Measurements from ENCODE around the gene RFX2. TPM values are rescaled to one million over a fixed set of nuclear protein-coding genes. Genes with fewer than 3 reads are reported as not detected.
"Not testable (repeated sequence)": the region's sequence is repeated elsewhere in the genome, so short reads cannot be mapped to it uniquely, and the experiment has no call there.

RFX2 gene
- polyA plus RNA-seq, 1 donor, result 9.2 TPM

DNA sequence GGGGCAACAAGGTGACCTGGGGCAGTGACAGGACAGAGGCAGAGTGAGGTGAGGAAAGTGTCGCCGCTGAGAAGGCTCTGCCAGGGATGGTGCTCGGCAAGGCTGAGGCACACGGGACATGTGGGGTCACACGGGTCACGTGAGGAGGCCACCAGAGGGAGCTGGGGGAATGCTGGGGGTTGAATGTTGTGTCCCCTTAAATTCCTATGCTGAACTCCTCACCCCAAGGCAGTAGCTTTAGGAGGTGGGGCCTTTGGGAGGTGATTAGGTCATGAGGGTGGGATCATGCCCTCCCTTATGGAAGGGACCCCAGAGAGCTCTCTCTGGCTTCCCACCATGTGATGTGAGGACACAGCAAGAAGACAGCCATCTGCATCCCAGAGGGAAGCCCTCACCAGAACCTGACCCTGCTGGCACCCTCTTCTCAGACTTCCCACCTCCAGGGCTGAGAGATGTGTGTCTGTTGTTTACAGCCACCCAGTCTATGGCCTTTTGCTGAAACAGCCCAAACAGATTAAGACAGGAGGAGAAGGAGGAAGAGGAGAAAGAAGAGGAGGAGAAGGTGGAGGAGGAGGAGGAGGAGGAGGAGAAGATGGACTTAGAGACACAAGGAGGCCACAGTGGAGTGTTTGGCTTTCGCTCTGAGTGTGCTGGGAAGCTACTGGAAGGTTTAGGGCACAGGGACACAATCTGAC lies 35.4 kb downstream of the RFX2 start:
- no peak for DNase-seq

GRCh38 chr19:6073858-6074708 lies 36.2 kb downstream of the RFX2 start:
- DNase-seq, result no peak

GRCh38 chr19:6073233-6073632 lies 37.1 kb downstream of the RFX2 start:
- not testable (repeated sequence) for DNase-seq

- no peak for DNase-seq
Observed at GRCh38 chr19:6071875-6072274, 38.4 kb downstream of the RFX2 start.

DNA sequence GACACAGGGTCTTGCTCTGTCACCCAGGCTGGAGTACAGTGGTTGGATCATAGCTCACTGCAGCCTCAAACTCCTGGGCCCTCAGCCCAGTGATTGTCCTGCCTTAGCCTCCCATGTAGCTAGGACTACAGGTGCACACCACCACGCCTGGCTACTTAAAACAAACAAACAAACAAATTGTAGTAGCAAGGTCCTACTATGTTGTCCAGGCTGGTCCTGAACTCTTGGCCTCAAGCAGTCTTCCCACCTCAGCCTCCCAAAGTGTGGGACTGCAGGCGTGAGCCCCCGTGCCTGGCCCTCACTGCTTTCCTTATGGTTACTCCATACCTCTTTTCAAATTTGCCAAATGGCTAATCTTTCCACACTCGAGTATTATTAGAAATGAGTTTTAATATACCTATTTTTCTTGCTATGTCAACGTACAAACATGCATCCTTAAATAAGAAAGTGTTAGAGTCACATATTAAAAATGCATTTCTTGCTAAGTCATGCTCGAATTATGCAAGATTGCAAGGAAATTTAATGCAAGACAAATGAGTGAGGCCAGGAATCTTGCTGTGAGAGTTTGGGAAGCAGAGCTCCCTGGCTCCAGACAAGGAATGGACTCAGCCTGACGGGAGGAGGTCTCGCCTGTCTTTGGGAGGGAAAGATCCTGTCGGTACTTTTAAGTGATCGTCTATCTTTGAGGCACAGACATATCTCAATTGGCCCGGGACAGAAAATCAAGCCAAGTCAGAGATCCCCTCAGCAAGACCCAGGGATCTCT lies 39.4 kb downstream of the RFX2 start:
- no peak for DNase-seq

GRCh38 chr19:6070207-6070681 lies 40.1 kb downstream of the RFX2 start:
- DNase-seq, result no peak

GRCh38 chr19:6069268-6069791 lies 41.0 kb downstream of the RFX2 start:
- no peak for DNase-seq

DNA sequence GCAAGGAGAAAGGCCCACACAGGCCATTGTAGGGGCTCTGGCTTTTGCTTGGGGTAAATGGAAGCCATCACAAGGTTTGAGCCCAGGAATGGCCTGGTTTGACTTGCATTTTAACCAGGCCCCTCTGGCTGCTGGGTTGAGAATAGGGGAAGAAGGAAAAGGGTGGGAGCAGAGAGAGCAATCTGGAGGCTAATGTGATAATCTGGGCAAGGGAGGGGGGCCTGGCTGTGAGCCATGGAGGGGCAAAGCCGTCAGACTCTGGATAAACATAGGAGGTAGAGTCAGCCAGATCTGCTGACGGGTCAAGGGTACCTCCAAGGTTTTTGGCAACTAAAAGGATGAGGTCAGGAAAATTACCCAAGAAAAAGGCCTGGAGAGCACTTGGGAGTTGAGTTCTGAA lies 41.6 kb downstream of the RFX2 start:
- DNase-seq, result no peak

DNA sequence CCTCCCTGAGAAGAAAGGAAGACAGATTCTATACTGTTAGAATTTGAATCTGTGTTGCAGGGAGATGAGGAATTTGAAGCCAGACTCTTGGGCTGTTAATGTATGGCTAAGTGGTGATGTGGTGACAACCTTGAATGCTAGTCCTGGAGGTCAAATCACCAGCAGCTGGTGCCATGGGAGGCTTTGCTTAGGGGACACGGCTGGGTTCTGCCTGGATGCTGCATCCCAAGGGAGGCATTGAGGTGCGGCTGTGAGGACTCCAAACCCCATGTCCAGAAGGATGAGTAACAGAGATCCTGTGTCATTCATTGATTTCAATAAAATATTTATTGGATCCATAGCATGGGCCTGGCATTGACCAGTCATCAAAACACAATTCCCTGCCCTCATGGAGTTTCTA lies 42.3 kb downstream of the RFX2 start:
- no peak for DNase-seq

GRCh38 chr19:6066661-6067646 lies 43.3 kb downstream of the RFX2 start:
- DNase-seq, result peak; percentile 95

DNA sequence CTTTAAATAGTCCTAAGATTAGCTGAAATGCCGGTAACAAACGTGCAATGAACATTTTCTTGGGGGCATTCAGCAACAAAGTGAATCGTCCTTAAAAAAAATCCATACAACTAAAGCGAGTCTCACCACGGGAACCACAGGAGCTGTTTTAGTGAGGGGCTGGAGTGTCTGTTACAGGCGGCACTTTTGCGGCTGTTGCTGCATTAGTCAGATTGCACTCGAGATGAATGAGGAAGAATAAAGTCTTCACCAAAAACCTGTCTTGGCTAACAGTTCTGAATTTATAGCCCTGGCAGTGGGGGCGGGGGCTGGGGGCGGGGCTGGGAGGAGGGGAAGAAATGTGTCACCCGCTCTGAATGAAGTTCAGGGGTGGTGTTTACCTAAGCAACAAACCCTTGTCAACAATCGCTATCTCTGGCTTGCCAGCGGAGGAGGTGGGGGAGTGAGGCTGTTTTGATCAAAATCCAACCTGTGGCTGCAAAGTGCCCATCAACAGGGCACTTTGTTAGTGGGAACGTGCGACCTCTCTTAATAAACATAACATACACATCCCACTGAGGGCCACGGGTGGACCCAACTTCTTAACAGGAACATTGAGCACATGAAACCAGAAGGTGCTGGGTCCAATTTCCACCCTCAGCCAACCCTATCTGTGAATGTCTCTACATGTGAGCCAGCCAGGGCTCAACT lies 44.5 kb downstream of the RFX2 start:
- no peak for DNase-seq

DNA sequence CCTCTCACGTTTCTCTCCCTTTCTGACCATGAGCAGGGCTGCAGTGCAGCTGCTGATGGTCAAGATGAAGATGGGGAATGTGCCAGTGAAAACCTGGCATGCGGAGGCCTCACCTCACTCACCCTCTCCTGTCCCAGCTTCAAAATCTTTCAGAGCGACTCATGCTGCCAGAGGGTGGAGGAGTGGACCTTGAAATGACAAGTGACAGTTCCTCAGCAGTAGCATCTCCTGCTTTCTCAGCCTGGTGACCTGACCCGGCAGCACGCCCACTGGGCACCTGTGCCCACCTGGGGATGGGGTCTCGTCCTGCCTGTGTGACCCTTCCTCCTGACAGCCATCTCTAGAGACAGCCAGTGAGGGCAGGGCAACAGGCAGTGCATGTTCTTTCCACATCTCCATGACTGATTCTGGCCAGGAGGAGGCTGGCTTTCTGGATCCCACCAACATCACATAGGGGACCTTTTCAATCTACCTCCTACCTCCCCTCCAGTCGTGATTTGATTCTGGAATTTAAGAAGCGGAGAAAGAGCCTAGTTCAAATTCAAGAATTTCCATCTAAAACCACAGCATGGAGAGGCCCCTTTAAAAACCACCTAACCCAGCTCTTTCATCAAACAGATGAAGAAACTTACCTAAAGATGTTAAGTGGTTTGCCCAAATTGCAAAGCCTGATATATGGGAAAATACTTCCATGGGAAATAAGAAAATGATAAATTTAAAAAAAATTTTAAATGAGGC lies 45.8 kb downstream of the RFX2 start:
- no peak for DNase-seq

- no peak for DNase-seq
Observed at GRCh38 chr19:6063576-6064335, 46.5 kb downstream of the RFX2 start.

- no peak for DNase-seq
Observed at GRCh38 chr19:6062961-6063575, 47.2 kb downstream of the RFX2 start.

- no peak for DNase-seq
Observed at GRCh38 chr19:6062274-6062673, 48.0 kb downstream of the RFX2 start.

- no peak for DNase-seq
Observed at GRCh38 chr19:6061376-6062130, 48.7 kb downstream of the RFX2 start.

- DNase-seq, result peak; percentile 33
Observed at GRCh38 chr19:6060600-6061375, 49.5 kb downstream of the RFX2 start.

All from left kidney (tissue), 2 donors.